RKO (cell line): ENCODE results near the gene LRP10.

Experiments
- DNase-seq: peaks from one replicate; pipeline ENCODE4 v3.0.0-alpha.2; 2016; ENCODE audit warnings: low spot score

The LRP10 gene

GRCh38 chr14:22865424-22866405, 5.8 kb upstream of the LRP10 start:
- DNase-seq: no peak

- DNase-seq: no peak
Observed at GRCh38 chr14:22866874-22867273, 4.7 kb upstream of the LRP10 start.

GRCh38 chr14:22870811-22871223, 723 bp upstream of the LRP10 start:
- DNase-seq: no peak

GRCh38 chr14:22872033-22872832, 693 bp downstream of the LRP10 start:
- peak; percentile 87 for DNase-seq

- DNase-seq: no peak
Observed at GRCh38 chr14:22872833-22873520, 1.4 kb downstream of the LRP10 start.

- DNase-seq: no peak
Observed at GRCh38 chr14:22875003-22875747, 3.6 kb downstream of the LRP10 start.

- no peak for DNase-seq
Observed at GRCh38 chr14:22875748-22876319, 4.3 kb downstream of the LRP10 start.

GRCh38 chr14:22877000-22877501, 5.5 kb downstream of the LRP10 start:
- no peak for DNase-seq

- DNase-seq: no peak
Observed at GRCh38 chr14:22878271-22879246, 7.0 kb downstream of the LRP10 start.

GRCh38 chr14:22882064-22882463, 10.5 kb downstream of the LRP10 start:
- DNase-seq: no peak

- no peak for DNase-seq
Observed at GRCh38 chr14:22882529-22883172, 11.1 kb downstream of the LRP10 start.

- no peak for DNase-seq
Observed at GRCh38 chr14:22883173-22883976, 11.8 kb downstream of the LRP10 start, which contains the start of gene REM2. Gene REM2 (plus strand): TSS chr14:22883222. CDS start chr14:22883288, 66 bp downstream.

GRCh38 chr14:22884076-22884737, 12.7 kb downstream of the LRP10 start:
- DNase-seq: no peak

GRCh38 chr14:22884738-22885523, 13.4 kb downstream of the LRP10 start:
- no peak for DNase-seq

GRCh38 chr14:22885975-22886374, 14.4 kb downstream of the LRP10 start:
- no peak for DNase-seq

GRCh38 chr14:22886500-22887259, 15.1 kb downstream of the LRP10 start:
- peak; percentile 82 for DNase-seq
